K562 (cell line): ENCODE data around the gene NEDD1. TPM values are rescaled to one million over a fixed set of nuclear protein-coding genes. Genes with fewer than 3 reads are reported as not detected.

Source experiments
- CSDE1 ChIP-seq, 2 experiments: fragments of 450-650 bp; IDR thresholded peaks; 2 replicates each; pipeline ENCODE4 v1.6.1; 2016; ENCODE audit warnings: mild to moderate bottlenecking in 1 of 2
- DDX20 ChIP-seq: fragments of 450-650 bp; IDR thresholded peaks from 2 replicates; pipeline ENCODE4 v1.6.1; 2016; ENCODE audit warnings: missing genetic modification characterization, low read depth, mild to moderate bottlenecking, missing compliant biosample characterization, moderate library complexity
- DMBX1 ChIP-seq: fragments of 250-450 bp; sonication (Bioruptor Pico); IDR thresholded peaks from 2 replicates; pipeline ENCODE4 v1.8.0; 2022; ENCODE audit warnings: inconsistent platforms, mild to moderate bottlenecking, moderate library complexity, borderline replicate concordance
- E2F6 ChIP-seq, 2 experiments: IDR thresholded peaks; 2 replicates each; pipeline ENCODE4 v1.6.1; 2011; ENCODE audit warnings: borderline replicate concordance in 1 of 2, control low read depth in 1 of 2, low read depth in 1 of 2, low read length in 1 of 2, mild to moderate bottlenecking in 1 of 2, mixed read lengths in 1 of 2, moderate library complexity in 1 of 2; ENCODE audit not compliant: insufficient read depth in 1 of 2, insufficient read length in 1 of 2, poor library complexity in 1 of 2, severe bottlenecking in 1 of 2; ENCODE audit errors: extremely low read depth in 1 of 2
- HOXB6 ChIP-seq: fragments of 250-450 bp; sonication (Bioruptor Pico); IDR thresholded peaks from 2 replicates; pipeline ENCODE4 v1.5.1; 2022; ENCODE audit warnings: mild to moderate bottlenecking, borderline replicate concordance
- KDM5B ChIP-seq: fragments of 200-600 bp; sonication (generic); IDR thresholded peaks from 2 replicates; pipeline ENCODE4 v1.6.1; 2012; ENCODE audit warnings: low read depth, mild to moderate bottlenecking, moderate library complexity, low read length, control low read depth, inconsistent platforms; ENCODE audit not compliant: insufficient replicate concordance
- NR2F6 ChIP-seq: fragments of 450-650 bp; formaldehyde crosslinking; IDR thresholded peaks from 2 replicates; pipeline ENCODE4 v1.4.0; 2020; ENCODE audit warnings: mild to moderate bottlenecking
- SPI1 ChIP-seq: IDR thresholded peaks from 2 replicates; pipeline ENCODE4 v1.6.1; 2011; ENCODE audit warnings: low read depth, low read length, control low read depth, borderline replicate concordance
- TOE1 ChIP-seq, 2 experiments: fragments of 450-650 bp in 1 of 2; sonication (generic) in 1 of 2; formaldehyde crosslinking in 1 of 2; IDR thresholded peaks; 2 replicates each; pipeline versions ENCODE4 v1.7.1 to v1.8.0; 2016 to 2022; ENCODE audit warnings: borderline replicate concordance in 2 of 2, mild to moderate bottlenecking in 2 of 2, antibody characterized with exemption in 1 of 2, inconsistent platforms in 1 of 2, low read depth in 1 of 2, missing genetic modification reagents in 1 of 2, moderate library complexity in 1 of 2
- ZBTB49 ChIP-seq: sonication (generic); formaldehyde crosslinking; IDR thresholded peaks from 2 replicates; pipeline ENCODE4 v1.8.0; 2022; ENCODE audit warnings: missing genetic modification reagents, mild to moderate bottlenecking, borderline replicate concordance
- ZNF324 ChIP-seq: fragments of 250-450 bp; sonication (Bioruptor Pico); IDR thresholded peaks from 2 replicates; pipeline ENCODE4 v1.4.0; 2020; ENCODE audit warnings: mild to moderate bottlenecking
- polyA plus RNA-seq, 8 experiments: library from polyadenylated mRNA; depleted of rRNA in 4 of 8; stranded (reverse) in 5 of 8; unstranded in 3 of 8; fragments of >200 nt; fragmentation: Nextera tagmentation in 2 of 8; fragmentation: Illumina TruSeq in 1 of 8; extraction: Ambion mirVana in 2 of 8; extraction: Trizol in 1 of 8; gene quantifications; 2 replicates each; pipeline versions ENCODE4 v1.2.1 to v1.2.3, GENCODE V29; 2011 to 2014; ENCODE audit warnings: inconsistent platforms in 1 of 8, missing spikeins in 1 of 8
- total RNA-seq, 7 experiments: library from RNA; depleted of rRNA in 6 of 7; stranded (reverse); fragments of >200 nt in 6 of 7; fragmentation: Illumina TruSeq in 2 of 7; extraction: Trizol in 2 of 7; gene quantifications; 2 replicates each; pipeline versions ENCODE4 v1.2.1 to v1.2.3, GENCODE V29; 2011 to 2021; ENCODE audit warnings: low replicate concordance in 1 of 7
- TF ChIP-seq, protein P1 (sequence below): fragments of 250-450 bp; sonication (Bioruptor Pico); IDR thresholded peaks from 2 replicates; pipeline ENCODE4 v1.5.0; 2020; ENCODE audit warnings: mild to moderate bottlenecking, borderline replicate concordance
- TF ChIP-seq, protein P2 (sequence below): fragments of 250-450 bp; sonication (Bioruptor Pico); IDR thresholded peaks from 2 replicates; pipeline ENCODE4 v1.4.0; 2020

NEDD1 gene
- total and polyA plus RNA-seq, 9 of the 15 experiments (the other 6 are each of a cell fraction or from before 2014, with no cell fraction given): 7.5 to 29.3 (median 14.8) TPM

- TF ChIP-seq TOE1 (IDR thresholded peaks at IDR 0.05; ENCODE audit: borderline replicate concordance): peak; percentile 22; the same call in 1 of the 2 replicates
- TF ChIP-seq TOE1 (CRISPR knock-in tag; IDR thresholded peaks at IDR 0.05; ENCODE audit: borderline replicate concordance, low read depth): no peak
- no peak for TF ChIP-seq ZNF324
- TF ChIP-seq E2F6 (IDR thresholded peaks at IDR 0.05; ENCODE audit: borderline replicate concordance in 1 of 2, extremely low read depth in 1 of 2, insufficient read depth in 1 of 2, insufficient read length in 1 of 2, low read depth in 1 of 2, low read length in 1 of 2, poor library complexity in 1 of 2, severe bottlenecking in 1 of 2): peak in 1 of 2 experiments; percentile 50
- no peak for TF ChIP-seq CSDE1 (IDR thresholded peaks at IDR 0.05)
- TF ChIP-seq ZBTB49 (CRISPR knock-in tag): no peak
- no peak for TF ChIP-seq DDX20
- no peak for TF ChIP-seq HOXB6 (CRISPR knock-in tag)
- TF ChIP-seq, protein P1, sequence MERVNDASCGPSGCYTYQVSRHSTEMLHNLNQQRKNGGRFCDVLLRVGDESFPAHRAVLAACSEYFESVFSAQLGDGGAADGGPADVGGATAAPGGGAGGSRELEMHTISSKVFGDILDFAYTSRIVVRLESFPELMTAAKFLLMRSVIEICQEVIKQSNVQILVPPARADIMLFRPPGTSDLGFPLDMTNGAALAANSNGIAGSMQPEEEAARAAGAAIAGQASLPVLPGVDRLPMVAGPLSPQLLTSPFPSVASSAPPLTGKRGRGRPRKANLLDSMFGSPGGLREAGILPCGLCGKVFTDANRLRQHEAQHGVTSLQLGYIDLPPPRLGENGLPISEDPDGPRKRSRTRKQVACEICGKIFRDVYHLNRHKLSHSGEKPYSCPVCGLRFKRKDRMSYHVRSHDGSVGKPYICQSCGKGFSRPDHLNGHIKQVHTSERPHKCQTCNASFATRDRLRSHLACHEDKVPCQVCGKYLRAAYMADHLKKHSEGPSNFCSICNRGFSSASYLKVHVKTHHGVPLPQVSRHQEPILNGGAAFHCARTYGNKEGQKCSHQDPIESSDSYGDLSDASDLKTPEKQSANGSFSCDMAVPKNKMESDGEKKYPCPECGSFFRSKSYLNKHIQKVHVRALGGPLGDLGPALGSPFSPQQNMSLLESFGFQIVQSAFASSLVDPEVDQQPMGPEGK: no peak
- TF ChIP-seq, protein P2, sequence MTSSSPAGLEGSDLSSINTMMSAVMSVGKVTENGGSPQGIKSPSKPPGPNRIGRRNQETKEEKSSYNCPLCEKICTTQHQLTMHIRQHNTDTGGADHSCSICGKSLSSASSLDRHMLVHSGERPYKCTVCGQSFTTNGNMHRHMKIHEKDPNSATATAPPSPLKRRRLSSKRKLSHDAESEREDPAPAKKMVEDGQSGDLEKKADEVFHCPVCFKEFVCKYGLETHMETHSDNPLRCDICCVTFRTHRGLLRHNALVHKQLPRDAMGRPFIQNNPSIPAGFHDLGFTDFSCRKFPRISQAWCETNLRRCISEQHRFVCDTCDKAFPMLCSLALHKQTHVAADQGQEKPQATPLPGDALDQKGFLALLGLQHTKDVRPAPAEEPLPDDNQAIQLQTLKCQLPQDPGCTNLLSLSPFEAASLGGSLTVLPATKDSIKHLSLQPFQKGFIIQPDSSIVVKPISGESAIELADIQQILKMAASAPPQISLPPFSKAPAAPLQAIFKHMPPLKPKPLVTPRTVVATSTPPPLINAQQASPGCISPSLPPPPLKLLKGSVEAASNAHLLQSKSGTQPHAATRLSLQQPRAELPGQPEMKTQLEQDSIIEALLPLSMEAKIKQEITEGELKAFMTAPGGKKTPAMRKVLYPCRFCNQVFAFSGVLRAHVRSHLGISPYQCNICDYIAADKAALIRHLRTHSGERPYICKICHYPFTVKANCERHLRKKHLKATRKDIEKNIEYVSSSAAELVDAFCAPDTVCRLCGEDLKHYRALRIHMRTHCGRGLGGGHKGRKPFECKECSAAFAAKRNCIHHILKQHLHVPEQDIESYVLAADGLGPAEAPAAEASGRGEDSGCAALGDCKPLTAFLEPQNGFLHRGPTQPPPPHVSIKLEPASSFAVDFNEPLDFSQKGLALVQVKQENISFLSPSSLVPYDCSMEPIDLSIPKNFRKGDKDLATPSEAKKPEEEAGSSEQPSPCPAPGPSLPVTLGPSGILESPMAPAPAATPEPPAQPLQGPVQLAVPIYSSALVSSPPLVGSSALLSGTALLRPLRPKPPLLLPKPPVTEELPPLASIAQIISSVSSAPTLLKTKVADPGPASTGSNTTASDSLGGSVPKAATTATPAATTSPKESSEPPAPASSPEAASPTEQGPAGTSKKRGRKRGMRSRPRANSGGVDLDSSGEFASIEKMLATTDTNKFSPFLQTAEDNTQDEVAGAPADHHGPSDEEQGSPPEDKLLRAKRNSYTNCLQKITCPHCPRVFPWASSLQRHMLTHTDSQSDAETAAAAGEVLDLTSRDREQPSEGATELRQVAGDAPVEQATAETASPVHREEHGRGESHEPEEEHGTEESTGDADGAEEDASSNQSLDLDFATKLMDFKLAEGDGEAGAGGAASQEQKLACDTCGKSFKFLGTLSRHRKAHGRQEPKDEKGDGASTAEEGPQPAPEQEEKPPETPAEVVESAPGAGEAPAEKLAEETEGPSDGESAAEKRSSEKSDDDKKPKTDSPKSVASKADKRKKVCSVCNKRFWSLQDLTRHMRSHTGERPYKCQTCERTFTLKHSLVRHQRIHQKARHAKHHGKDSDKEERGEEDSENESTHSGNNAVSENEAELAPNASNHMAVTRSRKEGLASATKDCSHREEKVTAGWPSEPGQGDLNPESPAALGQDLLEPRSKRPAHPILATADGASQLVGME (CRISPR knock-in tag): no peak
- TF ChIP-seq NR2F6 (CRISPR knock-in tag): no peak
- TF ChIP-seq DMBX1 (CRISPR knock-in tag): 0 out of 2 replicates have a peak, but pooled peaks have one; percentile 46
- peak; percentile 73 for TF ChIP-seq KDM5B
- no peak for TF ChIP-seq SPI1
Observed at GRCh38 chr12:96906849-96907670, at the start of gene NEDD1 (continued).
